ENCODE data around the gene DNAJC15.
"Not testable (repeated sequence)": the region's sequence is repeated elsewhere in the genome, so short reads cannot be mapped to it uniquely, and the experiment has no call there.

DNAJC15 gene

DNA sequence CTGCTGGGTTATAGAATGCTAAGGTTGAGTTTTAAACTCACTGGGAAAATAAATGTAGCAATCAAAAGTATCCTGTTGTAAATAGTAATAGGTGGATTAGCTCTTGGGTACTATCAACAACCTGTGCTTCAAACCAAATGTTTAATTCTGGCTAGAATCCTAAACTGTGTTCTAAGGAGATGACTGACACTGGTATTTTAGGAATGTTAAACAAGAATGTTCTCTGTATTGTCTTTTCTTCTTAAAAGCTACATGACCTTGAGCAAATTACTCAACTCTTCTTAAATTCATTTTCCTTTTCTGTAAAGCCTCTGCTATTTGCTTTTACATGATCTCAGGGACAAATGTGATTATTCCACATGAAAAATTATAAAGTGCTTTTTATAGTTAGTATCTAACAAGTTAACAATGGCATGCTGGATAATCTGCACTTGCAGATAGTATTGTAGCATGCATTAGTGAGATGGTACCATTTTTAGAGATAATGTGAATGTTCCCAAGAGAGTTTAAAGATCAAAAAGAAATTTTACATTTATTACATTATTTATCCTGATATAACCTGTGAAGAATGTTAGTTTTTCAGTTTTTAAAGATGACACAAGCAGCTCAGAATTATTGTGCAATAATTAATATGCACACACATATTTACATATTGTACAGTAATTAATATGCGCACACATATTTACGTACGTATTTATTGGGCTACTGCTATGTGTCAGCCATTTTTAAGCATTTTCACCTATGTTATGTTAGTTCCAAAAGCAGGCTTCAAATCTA is 17.7 kb upstream of the DNAJC15 start:
- no peak for DNase-seq (ENCODE audit: low read depth)

DNA sequence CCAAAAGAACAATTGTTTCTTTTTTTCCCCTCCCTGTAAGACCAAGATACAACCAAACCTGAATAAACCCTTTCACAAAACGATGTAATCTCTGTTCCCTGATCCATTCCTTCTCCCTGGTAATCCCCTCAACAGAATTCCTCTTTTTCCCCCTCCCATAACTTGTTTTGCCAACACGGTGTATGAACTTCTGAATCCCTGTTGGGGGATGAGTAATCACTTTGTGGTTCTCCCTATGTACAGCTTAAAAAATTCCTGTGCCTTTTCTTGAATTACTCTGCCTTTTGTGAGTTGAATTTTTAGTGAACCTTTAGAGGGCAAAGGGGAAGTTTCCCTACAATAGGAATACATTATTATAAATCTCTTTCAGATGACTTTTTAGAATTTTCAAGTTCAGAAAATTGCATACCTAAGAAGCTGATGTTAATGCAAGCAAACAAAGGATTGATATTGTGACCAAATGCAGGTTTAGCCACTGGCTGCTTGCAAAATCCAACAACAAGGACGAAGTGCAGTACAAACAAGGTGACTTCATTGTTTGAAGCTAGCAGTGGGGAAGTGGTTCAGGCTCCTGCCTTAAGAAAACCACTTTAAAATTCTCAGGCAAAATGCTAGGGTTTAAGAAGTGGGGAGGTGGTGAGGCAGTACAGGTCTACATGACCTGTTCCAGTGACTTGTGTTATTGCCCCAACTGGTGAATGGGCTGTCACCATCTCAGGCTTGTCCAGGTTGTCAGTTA is 16.3 kb upstream of the DNAJC15 start:
- DNase-seq (ENCODE audit: low read depth): no peak

DNA sequence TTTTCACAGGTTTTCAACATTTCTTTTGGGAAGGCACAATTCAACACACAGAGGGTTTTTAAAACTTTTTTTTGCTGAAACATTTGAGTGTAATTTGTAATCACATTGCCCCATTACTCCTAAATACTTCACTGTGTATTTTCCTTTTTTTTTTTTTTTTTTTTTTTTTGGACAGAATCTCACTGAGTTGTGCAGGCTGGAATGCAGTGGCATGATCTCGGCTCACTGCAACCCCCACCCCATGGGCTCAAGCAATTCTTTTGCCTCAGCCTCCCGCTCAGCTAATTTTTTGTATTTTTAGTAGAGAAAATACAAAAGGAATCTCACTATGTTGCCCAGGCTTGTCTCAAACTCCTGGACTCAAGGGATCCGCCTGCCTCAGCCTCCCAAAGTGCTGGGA is 14.8 kb upstream of the DNAJC15 start:
- no peak for DNase-seq (ENCODE audit: low read depth)

DNA sequence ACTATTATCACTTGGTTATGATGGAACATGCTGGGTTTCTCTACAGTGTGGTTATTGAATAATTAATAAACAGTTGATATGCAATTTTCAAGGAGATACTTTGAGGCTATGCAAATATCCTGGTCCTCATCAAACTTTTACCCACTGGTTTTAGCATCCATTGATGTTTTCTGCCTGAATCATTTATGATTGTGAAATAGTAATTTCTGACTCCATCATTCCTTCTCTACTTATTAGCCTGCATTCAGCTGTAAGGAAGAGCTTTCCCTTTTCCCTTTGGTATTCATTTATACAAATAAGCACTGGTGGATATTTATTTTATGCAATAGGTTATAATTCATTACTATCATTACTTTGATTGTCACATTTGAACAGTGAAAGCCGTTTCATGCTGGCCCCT is 13.9 kb upstream of the DNAJC15 start:
- no peak for DNase-seq (ENCODE audit: low read depth)

DNA sequence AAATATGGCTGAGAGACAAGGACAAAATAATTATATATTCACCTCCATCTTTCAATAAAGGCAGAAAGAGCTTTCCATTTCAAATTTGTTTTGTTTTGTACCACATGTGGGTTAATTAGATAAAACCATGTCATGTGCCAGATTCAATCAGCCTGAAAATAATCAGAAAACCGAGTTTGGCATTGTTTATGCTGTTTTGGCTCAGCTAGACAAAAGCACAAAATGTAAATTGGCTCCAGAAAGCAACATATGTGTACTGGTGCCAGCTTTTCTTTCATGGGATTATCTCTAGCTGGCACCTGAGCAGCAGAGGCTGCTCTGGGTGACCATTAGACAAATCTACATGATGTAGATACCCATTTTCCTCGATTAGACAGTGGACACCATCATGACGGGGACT is 9.2 kb upstream of the DNAJC15 start:
- DNase-seq (ENCODE audit: low read depth): no peak

DNA sequence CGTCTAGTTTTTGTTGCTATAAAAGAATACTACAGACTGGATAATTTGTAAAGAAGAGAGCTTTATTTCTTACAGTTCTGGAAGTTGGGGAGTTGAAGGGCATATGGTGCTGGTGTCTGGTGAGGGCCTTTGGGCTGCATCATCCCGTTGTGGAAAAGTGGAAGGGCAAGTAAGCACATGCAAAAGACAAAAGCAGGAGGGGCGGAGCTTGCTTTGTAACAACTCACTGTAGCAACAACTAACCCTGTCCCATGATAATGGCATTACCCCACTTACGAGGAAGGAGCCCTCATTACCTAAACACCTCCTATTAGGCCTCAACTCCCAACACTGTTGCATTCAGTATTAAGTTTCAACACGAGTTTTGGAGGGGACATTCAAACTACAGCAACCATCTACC is 7.2 kb upstream of the DNAJC15 start:
- no peak for DNase-seq (ENCODE audit: low read depth)

DNA sequence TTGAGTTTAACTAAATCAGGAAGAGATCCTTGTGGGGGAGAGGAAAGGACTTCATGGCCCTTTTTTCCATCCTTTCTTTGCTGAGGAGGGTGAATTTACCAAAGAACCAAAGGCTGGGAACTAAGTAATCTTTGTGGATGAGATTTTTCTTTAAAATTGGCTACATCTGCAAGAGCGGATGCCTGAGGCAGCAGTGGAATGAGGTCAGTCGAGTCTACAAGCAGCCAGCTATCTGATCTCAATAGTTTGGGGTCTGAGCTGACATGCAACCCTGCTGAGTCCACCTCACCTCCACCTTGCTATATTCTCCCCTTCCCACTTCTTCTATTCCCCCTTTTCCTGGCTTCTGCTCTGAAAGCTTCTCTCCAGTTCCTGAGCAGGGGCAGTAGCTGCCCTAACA is 3.6 kb upstream of the DNAJC15 start:
- no peak for DNase-seq (ENCODE audit: low read depth)

DNA sequence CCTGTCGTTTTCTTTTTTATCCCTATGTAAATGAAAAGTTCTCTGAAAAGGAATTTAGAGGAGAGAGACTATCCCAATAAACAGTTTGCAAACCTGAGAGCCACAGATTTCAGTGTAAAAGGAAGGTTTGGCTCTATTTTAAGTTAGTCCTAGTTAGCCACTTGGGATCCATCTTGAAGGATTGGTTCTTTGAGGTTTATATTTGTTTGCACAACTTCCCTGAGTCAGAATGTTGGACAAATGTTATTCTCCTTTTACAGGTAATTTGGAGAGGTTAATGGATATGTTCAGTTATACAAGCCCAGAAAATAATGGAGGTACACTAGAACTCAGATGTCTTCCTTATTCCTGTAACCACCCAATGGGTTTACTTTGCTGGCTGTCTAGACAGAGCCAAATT is 2.6 kb upstream of the DNAJC15 start:
- DNase-seq (ENCODE audit: low read depth): no peak

DNA sequence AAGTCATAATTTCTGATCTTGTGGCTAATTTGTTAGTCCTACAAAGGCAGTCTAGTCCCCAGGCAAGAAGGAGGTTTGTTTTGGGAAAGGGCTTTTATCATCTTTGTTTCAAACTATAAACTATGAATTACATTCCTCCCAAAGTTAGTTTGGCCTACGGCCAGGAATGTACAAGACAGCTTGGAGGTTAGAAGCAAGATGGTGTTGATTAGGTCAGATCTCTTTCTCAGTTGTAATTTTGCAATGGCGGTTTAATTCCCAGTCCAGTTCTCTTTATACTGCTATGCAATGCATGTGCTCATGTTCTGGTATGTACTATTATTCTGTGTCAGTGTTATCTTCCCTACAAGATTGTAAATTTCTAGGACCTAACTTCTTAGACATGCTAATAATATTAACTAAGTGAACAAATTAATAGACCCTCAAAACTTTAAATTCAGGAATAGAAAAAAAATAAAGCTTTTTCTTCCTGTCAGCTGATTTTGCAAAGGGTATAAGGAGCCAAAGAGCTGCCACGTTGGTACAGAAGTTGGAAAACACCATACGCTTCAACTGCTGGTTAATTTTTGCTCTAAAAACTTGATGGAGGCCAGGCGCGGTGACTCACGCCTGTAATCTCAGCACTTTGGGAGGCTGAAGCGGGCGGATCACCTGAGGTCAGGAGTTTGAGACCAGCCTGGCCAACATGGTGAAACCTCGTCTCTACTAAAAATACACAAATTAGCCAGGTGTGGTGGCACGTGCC is 1.3 kb upstream of the DNAJC15 start:
- no peak for DNase-seq (ENCODE audit: low read depth)

DNA sequence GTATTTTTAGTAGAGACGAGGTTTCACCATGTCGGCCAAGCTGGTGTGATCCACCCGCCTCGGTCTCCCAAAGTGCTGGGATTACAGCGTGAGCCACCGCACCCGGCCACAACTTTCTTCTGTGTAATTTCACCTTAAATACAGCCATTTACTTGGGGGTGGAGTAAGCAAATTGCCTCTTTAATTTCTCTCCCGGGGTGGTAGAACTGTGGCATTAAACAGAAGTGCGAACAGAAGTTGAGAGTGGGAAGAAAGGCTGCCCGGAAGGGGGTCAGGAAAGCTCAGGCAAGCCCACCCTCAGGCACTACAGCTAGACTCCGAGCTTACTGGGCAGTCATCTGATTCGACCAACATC is 475 bp upstream of the DNAJC15 start:
- DNase-seq (ENCODE audit: low read depth): no peak

DNA sequence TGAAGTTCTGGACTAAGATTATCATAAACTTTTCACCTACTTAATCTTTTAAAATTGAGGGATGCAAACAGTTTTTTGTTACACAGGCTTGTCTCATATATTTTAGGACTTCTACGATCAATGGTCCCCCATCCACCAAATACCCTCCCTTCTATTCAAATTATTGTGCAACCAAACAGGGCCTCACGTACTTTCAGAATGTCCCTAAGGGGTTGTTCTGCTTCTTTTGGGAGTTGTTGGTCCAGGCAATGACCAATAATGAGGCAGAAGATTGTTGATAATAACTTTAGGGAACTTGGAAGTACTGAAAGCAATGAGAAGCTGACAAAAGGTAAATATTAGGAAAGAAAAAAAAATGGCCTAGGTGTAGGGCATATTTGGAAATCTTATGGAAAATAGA is 2.9 kb downstream of the DNAJC15 start:
- DNase-seq (ENCODE audit: low read depth): no peak

DNA sequence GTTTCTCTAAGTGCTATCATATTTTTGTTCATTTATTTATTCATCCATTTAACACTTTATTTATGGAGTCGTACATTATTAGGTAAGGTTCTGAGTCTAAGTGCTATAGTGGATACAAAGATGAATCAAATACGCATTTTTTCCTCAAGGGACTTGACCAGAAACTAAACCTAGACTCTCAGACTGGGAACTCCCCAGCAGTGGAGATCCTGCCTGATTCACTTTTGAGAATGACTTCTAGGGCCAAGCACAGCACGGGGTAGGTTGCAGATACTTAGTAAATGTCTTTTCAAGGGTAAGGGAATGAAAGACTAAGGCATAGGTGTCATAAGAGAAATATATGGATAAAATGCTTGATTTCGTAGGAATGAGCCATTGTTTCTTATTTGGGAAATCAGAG is 7.2 kb downstream of the DNAJC15 start:
- no peak for DNase-seq (ENCODE audit: low read depth)

DNA sequence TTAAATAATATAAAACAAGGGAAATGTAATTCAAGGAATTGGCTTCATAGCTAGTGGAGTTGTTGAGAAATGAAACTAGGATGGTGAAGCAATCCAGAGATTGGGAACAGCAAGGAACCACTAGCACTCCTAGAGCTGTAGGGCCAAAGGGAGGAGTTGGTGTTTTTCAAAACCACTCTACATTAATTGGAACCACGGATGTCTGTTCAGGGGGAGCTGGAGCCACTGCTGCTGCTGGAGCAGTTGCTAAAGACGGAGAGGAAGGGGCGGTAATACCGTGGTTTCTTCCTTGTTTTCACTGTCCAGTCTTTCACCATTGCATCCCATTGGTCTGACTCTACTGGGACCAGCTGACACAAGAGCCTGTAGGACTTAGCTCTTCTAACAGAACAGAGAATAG is 8.5 kb downstream of the DNAJC15 start:
- DNase-seq (ENCODE audit: low read depth): no peak

DNA sequence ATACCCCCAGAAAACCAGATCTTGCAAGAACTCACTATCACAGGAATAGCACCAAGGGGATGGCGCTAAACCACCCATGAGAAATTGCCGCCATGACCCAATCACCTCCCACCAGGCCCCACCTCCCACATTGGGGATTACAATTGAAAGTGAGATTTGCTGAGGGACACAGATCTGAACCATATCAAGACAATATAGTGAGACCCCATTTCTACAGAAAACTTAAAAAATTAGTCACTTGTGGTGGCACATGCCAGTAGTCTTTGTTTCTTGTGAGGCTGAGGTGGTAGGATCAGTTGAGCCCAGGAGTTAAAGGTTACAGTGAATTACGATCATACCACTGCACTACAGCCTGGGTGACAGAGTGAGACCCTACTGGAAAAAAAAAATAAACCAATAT is 9.7 kb downstream of the DNAJC15 start:
- DNase-seq (ENCODE audit: low read depth): no peak

DNA sequence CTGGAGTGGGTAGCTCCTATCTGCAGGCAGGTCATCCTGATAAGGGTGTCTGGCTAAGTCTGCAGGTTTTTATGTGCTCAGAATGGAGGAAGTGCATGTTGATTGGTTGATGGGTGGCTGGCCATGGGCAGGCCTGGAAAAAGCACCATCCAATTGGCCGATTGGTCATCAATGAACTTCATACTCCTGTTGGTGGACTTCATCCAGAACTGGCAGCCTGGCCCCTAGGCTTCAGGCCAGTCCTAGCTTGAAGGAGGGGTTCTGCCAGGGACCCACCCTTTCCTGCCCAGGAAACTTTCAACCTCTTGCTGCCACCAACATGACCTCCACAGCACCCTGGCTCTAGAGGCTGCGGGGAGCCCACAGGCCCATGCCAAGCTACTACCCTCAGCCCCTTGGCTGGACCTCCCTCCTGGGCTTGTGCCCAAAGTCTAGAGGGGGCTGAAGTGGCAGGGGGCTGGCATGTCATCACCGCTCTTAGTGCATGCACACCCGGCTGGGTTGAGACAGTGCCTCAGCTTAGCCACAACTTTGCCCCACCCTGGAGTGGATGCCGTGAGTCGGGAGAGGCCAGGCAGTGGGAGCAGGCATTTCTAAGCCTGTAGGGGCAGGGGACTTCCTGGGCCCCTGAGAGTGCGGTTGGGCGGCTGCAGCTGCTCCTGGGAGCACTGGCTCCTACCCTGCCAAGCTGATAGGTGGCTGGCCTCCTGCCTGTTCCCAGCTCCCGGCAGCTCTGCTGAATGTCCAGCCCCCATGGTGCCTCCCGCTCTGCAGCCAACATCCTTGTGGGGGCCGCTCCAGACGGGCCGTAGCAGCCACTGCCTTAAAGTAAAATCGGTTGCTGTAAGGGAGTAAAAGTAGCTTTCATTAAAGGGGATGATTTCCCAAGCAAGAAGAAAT is 13.2 kb downstream of the DNAJC15 start:
- DNase-seq (ENCODE audit: low read depth): no peak

DNA sequence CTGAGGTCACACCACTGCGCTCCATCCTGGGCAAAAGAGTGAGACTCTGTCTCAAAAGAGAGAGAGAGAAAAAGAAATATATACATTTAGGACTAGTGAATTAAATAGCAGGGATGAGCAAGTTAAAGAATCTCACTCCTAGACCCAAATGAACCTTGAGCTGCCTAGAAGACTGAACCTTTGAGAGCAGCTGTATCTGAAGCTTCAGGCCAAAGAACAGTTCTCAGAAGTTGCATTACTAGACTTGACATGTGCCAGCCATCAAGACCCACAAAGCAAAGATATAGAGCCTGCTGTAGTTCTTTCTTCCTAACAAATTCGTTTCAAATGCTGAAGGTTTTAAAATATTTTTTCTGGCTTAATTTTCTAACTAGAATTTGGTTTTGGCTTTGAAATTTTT is 16.6 kb downstream of the DNAJC15 start:
- no peak for DNase-seq (ENCODE audit: low read depth)

DNA sequence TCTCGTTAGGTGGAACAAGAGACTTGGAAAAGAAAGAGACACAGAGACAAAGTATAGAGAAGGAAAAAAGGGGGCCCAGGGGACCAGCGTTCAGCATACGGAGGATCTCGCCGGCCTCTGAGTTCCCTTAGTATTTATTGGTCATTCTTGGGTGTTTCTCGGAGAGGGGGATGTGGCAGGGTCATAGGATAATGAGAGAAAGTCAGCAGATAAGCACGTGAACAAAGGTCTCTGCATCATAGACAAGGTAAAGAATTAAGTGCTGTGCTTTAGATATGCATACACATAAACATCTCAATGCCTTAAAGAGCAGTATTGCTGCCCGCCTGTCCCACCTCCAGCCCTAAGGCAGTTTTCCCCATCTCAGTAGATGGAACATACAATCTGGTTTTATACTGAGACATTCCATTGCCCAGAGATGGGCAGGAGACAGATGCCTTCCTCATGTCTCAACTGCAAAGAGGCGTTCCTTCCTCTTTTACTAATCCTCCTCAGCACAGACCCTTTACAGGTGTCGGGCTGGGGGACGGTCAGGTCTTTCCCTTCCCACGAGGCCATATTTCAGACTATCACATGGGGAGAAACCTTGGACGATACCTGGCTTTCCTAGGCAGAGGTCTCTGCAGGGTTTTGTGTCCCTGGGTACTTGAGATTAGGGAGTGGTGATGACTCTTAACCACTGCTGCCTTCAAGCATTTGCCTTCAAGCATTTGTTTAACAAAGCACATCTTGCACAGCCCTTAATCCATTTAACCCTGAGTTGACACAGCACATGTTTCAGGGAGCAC is 17.4 kb downstream of the DNAJC15 start:
- not testable (repeated sequence) for DNase-seq (ENCODE audit: low read depth)

DNA sequence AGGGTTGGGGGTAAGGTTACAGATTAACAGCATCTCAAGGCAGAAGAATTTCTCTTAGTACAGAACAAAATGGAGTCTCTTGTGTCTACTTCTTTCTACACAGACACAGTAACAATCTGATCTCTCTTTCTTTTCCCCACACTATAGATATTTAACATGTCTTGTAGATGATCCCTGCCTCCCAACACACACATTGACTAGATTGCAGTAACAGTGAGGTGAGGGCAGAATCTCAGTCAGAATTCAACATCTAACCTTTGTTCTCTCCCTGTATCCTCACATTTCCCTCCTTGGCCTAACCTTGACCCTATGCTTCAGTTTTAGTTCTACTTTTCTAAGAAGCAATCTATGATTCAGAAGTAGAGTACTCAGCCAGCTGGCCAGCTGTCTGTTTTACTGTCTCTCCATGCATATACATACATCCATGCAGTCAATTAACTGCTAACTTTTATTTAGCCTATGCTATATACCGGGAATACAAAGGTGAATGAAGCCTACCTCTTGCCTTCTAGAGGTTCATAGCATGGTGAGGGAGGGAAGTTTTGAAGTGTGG is 18.1 kb downstream of the DNAJC15 start:
- DNase-seq (ENCODE audit: low read depth): no peak

DNA sequence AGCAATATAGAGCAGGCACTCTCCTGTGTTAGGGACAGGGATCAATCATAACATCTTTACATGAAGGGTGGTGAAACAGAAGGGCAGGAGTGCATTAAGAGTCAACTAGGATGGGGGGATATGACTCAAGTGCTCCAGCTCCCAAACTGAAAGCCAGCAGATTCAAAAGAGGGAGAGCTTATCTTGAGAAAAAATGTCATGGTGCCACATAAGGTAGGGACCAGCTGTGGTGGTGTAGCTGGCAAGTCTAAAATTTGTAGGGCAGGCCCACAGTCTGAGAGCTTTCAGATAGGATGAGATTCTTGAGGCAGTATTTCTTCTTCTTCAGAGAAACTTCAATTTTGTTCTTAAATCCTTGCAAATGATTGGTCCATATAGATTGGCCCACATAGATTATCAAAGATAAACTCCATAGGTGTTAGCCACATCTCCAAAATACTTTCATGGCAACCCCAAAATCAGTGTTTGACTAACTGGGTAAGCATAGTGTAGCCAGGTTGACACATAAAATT is 19.1 kb downstream of the DNAJC15 start:
- no peak for DNase-seq (ENCODE audit: low read depth)

DNA sequence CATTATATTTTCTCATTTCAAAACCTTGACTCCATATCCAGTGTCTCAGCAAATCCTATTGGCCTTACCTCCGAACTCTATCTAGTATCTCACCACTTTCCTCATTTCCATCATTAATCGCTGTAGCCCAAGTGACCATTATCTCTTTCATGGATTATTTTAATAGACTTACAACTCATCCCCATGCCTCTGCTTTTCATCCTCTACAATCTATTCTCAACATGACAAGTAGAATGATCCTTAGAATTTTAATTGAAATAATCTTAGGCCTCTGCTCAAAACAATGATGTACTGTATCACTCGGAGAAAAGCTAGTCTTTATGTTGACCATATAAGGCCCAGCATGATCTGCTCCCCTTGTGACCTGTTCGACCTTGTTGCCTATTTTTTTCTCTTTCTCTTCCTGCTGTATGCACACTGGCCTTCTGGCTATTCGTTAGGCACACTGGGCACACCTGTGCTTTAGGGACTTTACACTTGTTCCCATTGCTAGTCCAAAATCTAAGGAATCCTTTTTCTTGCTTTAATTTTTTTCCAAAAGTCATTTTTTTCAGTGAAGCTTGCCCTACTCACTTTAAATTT is 21.4 kb downstream of the DNAJC15 start:
- no peak for DNase-seq (ENCODE audit: low read depth)
